Measurements from ENCODE around the gene TAPT1. TPM values are rescaled to one million over a fixed set of nuclear protein-coding genes. Genes with fewer than 3 reads are reported as not detected.

The TAPT1 gene
- total and polyA plus RNA-seq, 2 experiments from 2014 or later: 3.6 to 9.9 TPM

- TF ChIP-seq ETS1 (IDR thresholded peaks at IDR 0.05): no peak
- no peak for TF ChIP-seq POLR2AphosphoS5 (IDR thresholded peaks at IDR 0.05; ENCODE audit: low read depth)
- TF ChIP-seq, protein P1, sequence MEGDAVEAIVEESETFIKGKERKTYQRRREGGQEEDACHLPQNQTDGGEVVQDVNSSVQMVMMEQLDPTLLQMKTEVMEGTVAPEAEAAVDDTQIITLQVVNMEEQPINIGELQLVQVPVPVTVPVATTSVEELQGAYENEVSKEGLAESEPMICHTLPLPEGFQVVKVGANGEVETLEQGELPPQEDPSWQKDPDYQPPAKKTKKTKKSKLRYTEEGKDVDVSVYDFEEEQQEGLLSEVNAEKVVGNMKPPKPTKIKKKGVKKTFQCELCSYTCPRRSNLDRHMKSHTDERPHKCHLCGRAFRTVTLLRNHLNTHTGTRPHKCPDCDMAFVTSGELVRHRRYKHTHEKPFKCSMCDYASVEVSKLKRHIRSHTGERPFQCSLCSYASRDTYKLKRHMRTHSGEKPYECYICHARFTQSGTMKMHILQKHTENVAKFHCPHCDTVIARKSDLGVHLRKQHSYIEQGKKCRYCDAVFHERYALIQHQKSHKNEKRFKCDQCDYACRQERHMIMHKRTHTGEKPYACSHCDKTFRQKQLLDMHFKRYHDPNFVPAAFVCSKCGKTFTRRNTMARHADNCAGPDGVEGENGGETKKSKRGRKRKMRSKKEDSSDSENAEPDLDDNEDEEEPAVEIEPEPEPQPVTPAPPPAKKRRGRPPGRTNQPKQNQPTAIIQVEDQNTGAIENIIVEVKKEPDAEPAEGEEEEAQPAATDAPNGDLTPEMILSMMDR (conservative IDR thresholded peaks at IDR 0.05; ENCODE audit: low read depth in 2 of 2): no peak
- no peak for TF ChIP-seq REST (IDR thresholded peaks at IDR 0.05; ENCODE audit: unreplicated experiment)
- no peak for TF ChIP-seq ZNF114 (CRISPR knock-in tag; IDR thresholded peaks at IDR 0.05)
Observed at GRCh38 chr4:16259889-16260246, 33.6 kb upstream of the TAPT1 start (continued).

- no peak overlapping the region for H2AFZ ChIP-seq
- no peak for TF ChIP-seq STAT1 (IDR thresholded peaks at IDR 0.05; ENCODE audit: unreplicated experiment)
- TF ChIP-seq EZH2phosphoT487 (IDR thresholded peaks at IDR 0.05; ENCODE audit: unreplicated experiment): no peak
- TF ChIP-seq JUNB (IDR thresholded peaks at IDR 0.05; ENCODE audit: unreplicated experiment): no peak
- TF ChIP-seq CREB1 (CRISPR knock-in tag; IDR thresholded peaks at IDR 0.05; ENCODE audit: low read depth): no peak
- no peak for TF ChIP-seq REST (IDR thresholded peaks at IDR 0.05; ENCODE audit: unreplicated experiment)
- TF ChIP-seq, protein P1 (conservative IDR thresholded peaks at IDR 0.05; ENCODE audit: low read depth in 2 of 2): no peak
- no peak for TF ChIP-seq ETS1 (IDR thresholded peaks at IDR 0.05)
- no peak for TF ChIP-seq ZNF331 (CRISPR knock-in tag; IDR thresholded peaks at IDR 0.05; ENCODE audit: low read depth)
- TF ChIP-seq NANOG (IDR thresholded peaks at IDR 0.05; ENCODE audit: borderline replicate concordance): no peak
- no peak for TF ChIP-seq ZNF114 (CRISPR knock-in tag; IDR thresholded peaks at IDR 0.05)
Observed at GRCh38 chr4:16259241-16259888, 33.1 kb upstream of the TAPT1 start.

More at GRCh38 chr4:16259241-16259888, 33.1 kb upstream of the TAPT1 start:
- peaks cover under 1% of the 10 kb centered on the region; the same call in 1 of the 3 replicates for H3K4me1 Mint-ChIP-seq
- peaks cover 4% of the 10 kb centered on the region for H3K27me3 Mint-ChIP-seq (ENCODE audit: insufficient read depth, low read depth, poor library complexity)
- no peak overlapping the region for H3K4me3 Mint-ChIP-seq
- no peaks in the 10 kb centered on the region for H3K9me3 Mint-ChIP-seq
- no peaks in the 10 kb centered on the region for H3K36me3 ChIP-seq (ENCODE audit: insufficient read depth)
- H3K9me2 ChIP-seq (ENCODE audit: insufficient read depth): no peaks in the 10 kb centered on the region
- H3K27ac ChIP-seq (ENCODE audit: low read depth): no peak overlapping the region
- DNase-seq (ENCODE audit: low spot score) (no peak), ATAC-seq (no peak)
- no peaks in the 10 kb centered on the region for H3F3A ChIP-seq (replicated peaks; ENCODE audit: low read depth)
- H3K4me1 ChIP-seq (ENCODE audit: insufficient read depth): no peaks in the 10 kb centered on the region
- H3K27me3 ChIP-seq (ENCODE audit: insufficient read depth): no peaks in the 10 kb centered on the region
- no peaks in the 10 kb centered on the region for H4K20me1 ChIP-seq (replicated peaks; ENCODE audit: insufficient read depth)
- no peaks in the 10 kb centered on the region for H3K79me2 ChIP-seq (replicated peaks; ENCODE audit: insufficient read depth)
- H3K36me3 Mint-ChIP-seq (ENCODE audit: low read depth): peaks cover 5% of the 10 kb centered on the region; the same call in 2 of the 3 replicates
- H3K4me2 ChIP-seq: no peak overlapping the region
- no peak overlapping the region for H3K4me3 ChIP-seq
- H3K27ac Mint-ChIP-seq: no peak overlapping the region; the same call in 1 of the 2 replicates

Measured in GM23338 (cell line).